H9 (cell line): ENCODE data around the gene FMOD. TPM values are rescaled to one million over a fixed set of nuclear protein-coding genes. Genes with fewer than 3 reads are reported as not detected.

Source experiments
- DNase-seq: peaks from one replicate; pipeline ENCODE4 v3.0.0-alpha.2; 2017
- H2AFZ ChIP-seq: one replicate; pipeline ENCODE4 v1.6.1; 2013; ENCODE audit warnings: mild to moderate bottlenecking, low read length, control low read depth, moderate library complexity
- H2AK5ac ChIP-seq: 2 replicates; pipeline ENCODE4 v1.6.1; 2013; ENCODE audit warnings: low read length, control low read depth, mixed read lengths; ENCODE audit not compliant: insufficient read length
- H2BK120ac ChIP-seq: one replicate; pipeline ENCODE4 v1.6.1; 2013; ENCODE audit warnings: low read depth, mild to moderate bottlenecking, low read length, control low read depth, inconsistent platforms; ENCODE audit not compliant: poor library complexity, severe bottlenecking
- H2BK12ac ChIP-seq: 2 replicates; pipeline ENCODE4 v1.6.1; 2013; ENCODE audit warnings: low read length, control low read depth, mixed read lengths, low read depth; ENCODE audit not compliant: insufficient read length
- H2BK15ac ChIP-seq: 2 replicates; pipeline ENCODE4 v1.6.1; 2013; ENCODE audit warnings: low read depth, low read length, control low read depth
- H2BK20ac ChIP-seq: one replicate; pipeline ENCODE4 v1.6.1; 2013; ENCODE audit warnings: low read depth, mild to moderate bottlenecking, low read length, control low read depth, inconsistent platforms; ENCODE audit not compliant: poor library complexity, severe bottlenecking
- H2BK5ac ChIP-seq: 2 replicates; pipeline ENCODE4 v1.6.1; 2013; ENCODE audit warnings: low read length, control low read depth, mixed read lengths; ENCODE audit not compliant: insufficient read length
- H3K14ac ChIP-seq: 2 replicates; pipeline ENCODE4 v1.6.1; 2013; ENCODE audit warnings: low read length, control low read depth; ENCODE audit not compliant: insufficient read depth
- H3K18ac ChIP-seq: 2 replicates; pipeline ENCODE4 v1.6.1; 2013; ENCODE audit warnings: low read depth, mild to moderate bottlenecking, mixed read lengths, low read length, control low read depth; ENCODE audit not compliant: insufficient read length
- H3K23ac ChIP-seq: 2 replicates; pipeline ENCODE4 v1.6.1; 2013; ENCODE audit warnings: low read length, control low read depth, mixed read lengths, low read depth; ENCODE audit not compliant: insufficient read length
- H3K23me2 ChIP-seq: 2 replicates; pipeline ENCODE4 v1.6.1; 2013; ENCODE audit warnings: low read depth, mild to moderate bottlenecking, mixed read lengths, low read length, control low read depth; ENCODE audit not compliant: insufficient read length, poor library complexity, severe bottlenecking
- H3K27ac ChIP-seq: 2 replicates; pipeline ENCODE4 v1.5.1; 2013; ENCODE audit warnings: low read length, control low read depth, mixed read lengths, low read depth; ENCODE audit not compliant: insufficient read length
- H3K27me3 ChIP-seq: 2 replicates; pipeline ENCODE4 v1.6.1; 2013; ENCODE audit warnings: low read length, control low read depth, inconsistent platforms; ENCODE audit not compliant: insufficient read depth
- H3K4ac ChIP-seq: 2 replicates; pipeline ENCODE4 v1.6.1; 2013; ENCODE audit warnings: low read depth, mild to moderate bottlenecking, control low read depth, inconsistent platforms, low read length, moderate library complexity
- H3K4me1 ChIP-seq: 2 replicates; pipeline ENCODE4 v1.6.1; 2013; ENCODE audit warnings: low read length, control low read depth, inconsistent platforms; ENCODE audit not compliant: insufficient read depth
- H3K4me2 ChIP-seq: 2 replicates; pipeline ENCODE4 v1.6.1; 2013; ENCODE audit warnings: low read length, control low read depth, mixed read lengths; ENCODE audit not compliant: insufficient read length, insufficient read depth
- H3K56ac ChIP-seq: 2 replicates; pipeline ENCODE4 v1.6.1; 2013; ENCODE audit warnings: low read depth, mild to moderate bottlenecking, mixed read lengths, low read length, control low read depth; ENCODE audit not compliant: insufficient read length
- H3K79me1 ChIP-seq: 2 replicates; pipeline ENCODE4 v1.6.1; 2013; ENCODE audit warnings: low read depth, mild to moderate bottlenecking, moderate library complexity, low read length, control low read depth, inconsistent platforms; ENCODE audit not compliant: insufficient read depth, poor library complexity, severe bottlenecking
- H3K79me2 ChIP-seq: 2 replicates; pipeline ENCODE4 v1.6.1; 2013; ENCODE audit warnings: low read length, control low read depth, inconsistent platforms; ENCODE audit not compliant: insufficient read depth
- H3K9ac ChIP-seq: 2 replicates; pipeline ENCODE4 v1.6.1; 2013; ENCODE audit warnings: low read length, control low read depth, mixed read lengths; ENCODE audit not compliant: insufficient read length; ENCODE audit errors: extremely low read depth
- H3K9me3 ChIP-seq: one replicate; pipeline ENCODE4 v1.6.1; 2013; ENCODE audit warnings: low read depth, low read length, inconsistent platforms; ENCODE audit not compliant: control insufficient read depth
- H3T11ph ChIP-seq: one replicate; pipeline ENCODE4 v1.6.1; 2013; ENCODE audit warnings: mild to moderate bottlenecking, low read length, control low read depth, inconsistent platforms
- H4K20me1 ChIP-seq: one replicate; pipeline ENCODE4 v1.6.1; 2013; ENCODE audit not compliant: control insufficient read depth, insufficient read length, insufficient read depth
- H4K5ac ChIP-seq: 2 replicates; pipeline ENCODE4 v1.6.1; 2013; ENCODE audit warnings: low read depth, mild to moderate bottlenecking, mixed read lengths, low read length, control low read depth; ENCODE audit not compliant: insufficient read length
- H4K8ac ChIP-seq: replicated peaks from 2 replicates; pipeline ENCODE4 v1.6.1; 2013; ENCODE audit warnings: low read length, control low read depth, mixed read lengths, low read depth; ENCODE audit not compliant: insufficient read length
- H4K91ac ChIP-seq: 2 replicates; pipeline ENCODE4 v1.6.1; 2013; ENCODE audit warnings: low read depth, mild to moderate bottlenecking, moderate library complexity, mixed read lengths, low read length, control low read depth; ENCODE audit not compliant: insufficient read length
- H3K27ac Mint-ChIP-seq, 3 experiments: 2 replicates in 2 of 3; 3 replicates in 1 of 3; pipeline ENCODE4 v1.8.0; 2020 to 2021; ENCODE audit warnings: mixed read lengths in 3 of 3, mild to moderate bottlenecking in 1 of 3, moderate library complexity in 1 of 3
- H3K27me3 Mint-ChIP-seq: 2 replicates; pipeline ENCODE4 v1.8.0; 2021; ENCODE audit warnings: low read depth, mild to moderate bottlenecking, moderate library complexity, mixed read lengths
- H3K36me3 Mint-ChIP-seq, 3 experiments: 2 replicates in 2 of 3; 3 replicates in 1 of 3; pipeline ENCODE4 v1.8.0; 2020 to 2021; ENCODE audit warnings: low read depth in 3 of 3, mixed read lengths in 3 of 3; ENCODE audit not compliant: insufficient read depth in 1 of 3
- H3K4me1 Mint-ChIP-seq, 2 experiments: 2 replicates each; pipeline ENCODE4 v1.8.0; 2020; ENCODE audit warnings: mixed read lengths in 2 of 2
- H3K4me3 Mint-ChIP-seq, 2 experiments: 2 replicates in 1 of 2; 3 replicates in 1 of 2; pipeline ENCODE4 v1.8.0; 2020 to 2021; ENCODE audit warnings: mild to moderate bottlenecking in 2 of 2, mixed read lengths in 2 of 2, moderate library complexity in 1 of 2
- H3K9me3 Mint-ChIP-seq, 2 experiments: 2 replicates in 1 of 2; 3 replicates in 1 of 2; pipeline ENCODE4 v1.8.0; 2020; ENCODE audit warnings: mild to moderate bottlenecking in 2 of 2, mixed read lengths in 2 of 2, moderate library complexity in 1 of 2
- CTCF ChIP-seq: fragments of 200-600 bp; sonication (generic); conservative IDR thresholded peaks from 3 replicates; pipeline ENCODE4 v1.8.0; 2021; ENCODE audit warnings: antibody characterized with exemption, mild to moderate bottlenecking
- WGBS: extraction: QIAGEN DNeasy Blood & Tissue Kit; methylation state at CpG from one replicate; pipeline ENCODE4 v1.1.7; 2013; ENCODE audit warnings: missing lambda C conversion rate, low lambda C conversion rate, mixed read lengths; ENCODE audit not compliant: insufficient read length; ENCODE audit errors: extremely low coverage; 5-methylcytosine and 5-hydroxymethylcytosine counted together
- total RNA-seq: library from RNA; stranded (reverse); gene quantifications from 2 replicates; pipeline ENCODE4 v1.2.1, GENCODE V29; 2021

The FMOD gene
- total RNA-seq, 1 experiment from 2014 or later = not detected

DNA sequence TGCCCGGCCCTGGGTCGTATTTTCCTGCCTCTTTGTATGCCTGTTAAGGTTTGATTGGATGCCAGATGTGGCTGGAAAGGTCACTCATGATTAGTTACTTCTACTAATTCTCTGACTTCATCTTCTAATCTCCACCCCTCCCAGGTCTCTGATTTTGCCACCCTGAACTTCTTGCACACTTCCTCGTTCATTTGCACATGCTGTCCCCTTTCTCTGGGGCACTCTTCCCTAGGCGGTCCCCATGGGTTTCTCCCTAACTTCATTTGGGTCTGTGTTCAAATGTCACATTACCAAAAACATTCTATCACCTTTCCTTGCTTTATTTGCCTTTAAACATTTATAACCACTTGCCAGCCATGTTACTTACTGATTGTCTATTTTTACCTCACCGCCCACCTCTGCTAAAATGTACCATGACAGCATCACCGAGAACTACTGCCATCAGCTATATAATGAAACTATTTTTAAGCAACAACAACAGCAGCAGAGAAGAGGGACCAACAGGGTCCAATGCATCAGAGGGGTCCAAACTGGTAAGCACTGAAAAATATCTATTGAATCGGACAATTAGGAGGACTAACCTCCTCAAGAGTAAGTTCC is 45.8 kb upstream of the FMOD start:
- Histone ChIP-seq H3K18ac (no peak overlapping the region), H3T11ph (no peak overlapping the region), H4K5ac (no peak overlapping the region), H2BK120ac (no peak overlapping the region), H2BK20ac (no peak overlapping the region), H3K56ac (no peak overlapping the region), H2BK5ac (no peak overlapping the region), H3K9me3 (no peaks in the 10 kb centered on the region), H4K91ac (no peak overlapping the region), H2BK12ac (no peak overlapping the region), H3K23ac (no peak overlapping the region), H2BK15ac (no peak overlapping the region), H3K79me2 (no peaks in the 10 kb centered on the region), H3K27ac (no peak overlapping the region), H3K4ac (no peak overlapping the region), H4K20me1 (no peaks in the 10 kb centered on the region), H3K14ac (no peak overlapping the region), H2AFZ (no peak overlapping the region), H4K8ac (no peak overlapping the region), H3K79me1 (no peaks in the 10 kb centered on the region), H3K4me2 (no peak overlapping the region), H3K23me2 (no peaks in the 10 kb centered on the region), H3K4me1 (no peaks in the 10 kb centered on the region), H3K9ac (no peak overlapping the region), H3K27me3 (no peaks in the 10 kb centered on the region), H2AK5ac (no peak overlapping the region)
- Mint-ChIP-seq H3K36me3 (no peaks in the 10 kb centered on the region; a peak in 1 of 7 replicates), H3K4me1 (peaks cover 0 to 4% of the 10 kb centered on the region in 2 experiments; a peak in 1 of 4 replicates), H3K27me3 (peaks cover 12% of the 10 kb centered on the region), H3K4me3 (no peak overlapping the region), H3K9me3 (peaks cover 6% of the 10 kb centered on the region in 2 experiments; a peak in 4 of 5 replicates), H3K27ac (no peak overlapping the region)
- TF ChIP-seq CTCF = no peak
- no CpG with 5 or more reads among the region's 7 CpGs for WGBS
- no peak for DNase-seq
